GM21825 (cell line): ENCODE data around the gene PDCD1.
"Not testable (repeated sequence)": the region's sequence is repeated elsewhere in the genome, so short reads cannot be mapped to it uniquely, and the experiment has no call there.

Source experiments
- ATAC-seq: cut with Tn5 transposase; IDR thresholded peaks from one replicate; pipeline ENCODE4 v1.9.1; 2021; ENCODE audit warnings: mild to moderate bottlenecking, moderate library complexity; ENCODE audit not compliant: unreplicated experiment

PDCD1 gene

DNA sequence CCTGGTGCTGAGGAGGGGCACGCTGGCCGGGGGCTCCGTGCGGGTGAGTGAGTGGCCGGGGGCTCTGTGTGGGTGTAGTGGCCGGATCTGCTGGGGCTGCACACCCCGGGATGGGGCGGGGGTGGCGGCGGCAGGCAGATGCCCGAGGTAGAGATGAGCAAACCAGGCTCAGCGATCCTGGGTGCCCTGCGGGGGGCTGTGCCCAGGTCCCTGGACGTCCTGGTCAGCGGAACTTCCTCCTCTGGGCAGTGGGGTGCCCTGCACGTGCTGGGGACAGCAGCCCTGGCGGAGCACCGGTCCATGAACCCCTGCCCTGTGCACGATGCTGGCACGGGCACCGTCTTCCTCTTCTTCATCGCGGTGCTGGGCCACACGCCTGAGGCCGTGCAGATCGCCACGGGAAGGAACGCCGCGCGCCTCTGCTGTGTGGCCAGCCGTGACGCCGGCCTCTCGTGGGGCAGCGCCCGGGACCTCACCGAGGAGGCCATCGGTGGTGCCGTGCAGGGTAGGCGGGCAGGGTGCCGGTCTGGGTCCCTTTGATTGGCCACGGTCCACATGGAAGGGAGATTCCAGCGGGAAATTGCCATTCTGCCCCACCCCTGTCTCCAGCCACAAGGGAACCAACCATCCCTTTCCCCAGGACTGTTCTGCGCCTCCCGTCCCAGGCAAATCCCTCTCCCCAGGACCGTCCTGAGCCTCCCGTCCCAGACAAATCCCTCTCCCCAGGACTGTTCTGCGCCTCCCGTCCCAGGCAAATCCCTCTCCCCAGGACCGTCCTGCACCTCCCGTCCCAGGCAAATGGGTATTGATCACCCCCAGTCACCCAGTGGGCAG is 43.8 kb downstream of the PDCD1 start:
- ATAC-seq = no peak

DNA sequence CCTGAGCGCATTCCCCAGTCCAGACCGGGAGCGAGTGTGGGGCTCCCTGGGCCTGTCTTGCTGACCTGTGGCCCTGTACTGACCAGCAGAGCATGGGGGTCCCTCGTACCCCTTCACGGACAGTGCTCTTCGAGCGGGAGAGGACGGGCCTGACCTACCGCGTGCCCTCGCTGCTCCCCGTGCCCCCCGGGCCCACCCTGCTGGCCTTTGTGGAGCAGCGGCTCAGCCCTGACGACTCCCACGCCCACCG is 44.4 kb downstream of the PDCD1 start:
- no peak for ATAC-seq

DNA sequence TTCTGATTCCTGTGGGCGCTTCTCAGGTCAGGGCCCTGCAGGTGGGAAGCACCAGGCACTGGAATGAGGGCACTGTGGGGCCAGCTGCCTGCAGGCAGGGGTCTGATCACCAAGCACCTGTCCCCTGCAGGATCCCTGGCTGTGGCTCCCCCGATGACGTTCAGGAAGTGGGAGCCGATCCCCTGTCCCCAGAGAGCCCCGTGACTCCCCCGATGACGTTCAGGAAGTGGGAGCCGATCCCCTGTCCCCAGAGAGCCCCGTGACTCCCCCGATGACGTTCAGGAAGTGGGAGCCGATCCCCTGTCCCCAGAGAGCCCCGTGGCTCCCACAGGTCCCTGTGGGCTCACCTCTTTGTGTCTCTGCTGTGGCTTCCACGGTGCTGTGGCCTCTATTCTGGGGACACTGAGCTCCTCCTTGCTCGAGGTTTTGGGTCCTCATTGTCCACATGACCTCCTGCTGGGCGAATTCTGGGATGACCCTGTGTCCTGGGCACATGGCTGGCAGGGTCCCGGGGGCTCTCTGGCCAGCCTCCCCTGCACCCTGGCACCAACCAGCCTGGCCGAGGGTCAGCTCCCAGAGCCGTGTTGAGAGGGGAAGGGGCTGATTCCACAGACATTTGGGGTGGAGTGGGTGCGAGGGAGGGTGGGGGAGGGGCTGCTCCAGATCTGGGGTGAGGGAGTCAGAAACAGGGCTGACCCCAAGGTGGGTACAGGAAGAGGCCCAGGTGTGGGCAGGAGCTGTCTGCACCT is 44.9 kb downstream of the PDCD1 start:
- peak; percentile 27 for ATAC-seq

DNA sequence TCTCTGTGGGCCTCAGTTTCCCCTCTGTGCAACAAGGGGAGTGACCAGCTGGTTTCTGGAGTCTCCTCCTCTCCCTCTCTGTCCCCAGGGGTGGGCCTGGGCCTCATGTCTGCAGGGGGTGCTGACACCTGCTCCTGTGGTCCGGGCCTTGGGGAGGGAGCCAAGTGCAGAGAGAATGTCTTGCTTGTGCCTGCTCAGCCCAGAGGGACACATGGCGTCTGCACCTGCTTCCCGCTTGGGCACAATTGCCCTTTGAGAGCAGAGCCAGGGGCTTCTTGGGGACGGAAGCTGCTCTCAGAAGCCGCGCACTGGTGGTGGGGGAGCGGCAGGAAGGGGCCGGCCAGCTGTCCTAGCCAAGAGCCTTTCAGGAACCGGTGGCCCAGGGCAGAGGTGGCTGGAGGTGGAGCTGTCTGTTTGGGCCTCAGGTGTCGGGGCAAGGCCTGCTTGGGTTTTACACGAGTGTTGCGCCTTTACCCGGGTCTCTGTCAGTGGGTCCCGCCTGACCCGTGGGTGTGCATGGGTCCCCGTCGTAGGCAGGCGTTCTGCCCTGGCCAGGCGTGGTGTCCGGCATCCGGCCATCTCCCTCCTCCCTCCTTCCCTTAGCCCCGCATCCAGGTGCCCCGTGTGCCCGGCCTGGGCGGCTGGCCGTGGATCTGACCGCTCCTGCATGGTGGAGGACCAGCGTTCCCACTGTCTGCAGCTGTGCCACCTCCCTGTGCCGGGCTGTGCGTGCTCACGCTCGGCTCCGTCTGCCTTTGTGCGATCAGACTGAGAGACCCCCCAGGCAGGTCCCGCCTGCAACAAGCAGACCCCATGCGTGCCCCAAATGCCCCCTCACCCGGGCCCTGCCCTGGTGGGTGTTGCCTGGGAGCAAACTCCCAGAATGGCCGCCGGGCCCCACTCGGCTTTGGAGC is 45.7 kb downstream of the PDCD1 start:
- ATAC-seq = no peak

DNA sequence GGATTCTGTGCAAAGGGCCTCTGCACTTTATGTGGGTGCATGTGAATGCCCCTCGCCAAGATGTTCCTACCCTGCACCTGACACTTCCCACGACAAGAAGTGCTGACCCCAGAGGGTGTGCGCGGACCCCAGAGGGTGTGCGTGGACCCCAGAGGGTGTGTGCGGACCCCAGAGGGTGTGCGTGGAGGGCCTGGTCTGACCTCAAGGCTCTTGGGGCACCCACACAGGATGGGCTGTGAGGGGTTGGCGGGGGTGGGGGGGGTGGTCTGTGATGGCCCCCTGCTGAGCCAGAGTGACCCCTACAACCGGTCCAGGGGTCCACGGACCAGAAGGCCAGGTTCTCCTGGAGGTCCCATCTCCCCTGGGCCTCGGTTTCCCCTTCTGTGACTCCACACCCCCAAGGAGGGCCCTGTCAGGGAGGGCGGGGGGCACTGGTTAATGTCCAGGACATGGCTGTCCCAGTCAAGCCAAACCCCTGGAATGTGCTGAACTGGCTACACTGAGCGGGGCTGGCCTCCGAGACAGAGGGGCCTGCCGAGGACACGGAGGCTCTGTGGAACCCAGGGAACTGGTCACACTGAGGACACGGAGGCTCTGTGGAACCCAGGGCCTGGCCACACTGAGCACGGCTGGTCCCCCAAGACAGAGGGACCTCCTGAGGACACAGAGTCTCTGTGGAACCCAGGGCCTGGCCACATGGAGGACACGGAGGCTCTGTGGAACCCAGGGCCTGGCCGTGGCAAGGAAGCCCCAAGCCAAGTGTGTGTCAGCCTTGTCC is 46.6 kb downstream of the PDCD1 start:
- ATAC-seq = no peak

DNA sequence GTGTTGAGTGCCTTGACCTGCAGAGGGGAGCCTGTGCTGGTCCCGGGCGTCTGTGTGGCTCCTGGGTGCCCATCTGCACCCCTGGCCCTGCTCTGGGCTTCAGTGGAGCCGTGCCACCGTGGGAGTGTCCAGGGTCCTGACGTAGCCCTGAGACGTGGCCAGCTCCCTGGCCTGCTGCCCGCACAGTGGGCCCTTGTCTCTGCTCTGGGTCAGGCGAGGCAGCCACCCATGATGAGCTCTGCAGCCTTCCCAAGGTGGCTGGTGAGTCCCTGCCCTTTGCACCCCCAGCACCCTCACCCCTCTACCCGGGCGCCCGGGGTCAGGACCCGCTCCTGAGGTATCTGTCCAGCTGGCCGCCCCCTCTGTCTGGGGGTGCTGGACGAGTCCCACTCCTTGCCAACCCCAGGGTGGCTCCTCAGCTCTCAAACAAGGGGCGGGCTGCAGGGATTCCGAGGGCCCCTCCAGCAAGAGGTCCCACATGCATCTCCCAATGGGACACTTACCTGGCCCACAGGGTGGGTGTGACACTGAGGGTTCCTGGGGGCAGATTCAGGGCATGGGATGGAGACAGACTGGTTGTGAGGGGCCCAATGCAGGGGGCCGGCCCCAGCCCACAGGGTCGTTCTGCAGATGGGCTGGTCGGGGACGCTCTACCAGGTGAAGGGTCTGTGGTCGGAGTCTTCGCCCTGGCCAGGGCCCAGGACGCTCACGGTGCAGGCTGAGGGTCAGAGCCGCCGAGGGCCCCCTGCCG is 47.3 kb downstream of the PDCD1 start:
- no peak for ATAC-seq

DNA sequence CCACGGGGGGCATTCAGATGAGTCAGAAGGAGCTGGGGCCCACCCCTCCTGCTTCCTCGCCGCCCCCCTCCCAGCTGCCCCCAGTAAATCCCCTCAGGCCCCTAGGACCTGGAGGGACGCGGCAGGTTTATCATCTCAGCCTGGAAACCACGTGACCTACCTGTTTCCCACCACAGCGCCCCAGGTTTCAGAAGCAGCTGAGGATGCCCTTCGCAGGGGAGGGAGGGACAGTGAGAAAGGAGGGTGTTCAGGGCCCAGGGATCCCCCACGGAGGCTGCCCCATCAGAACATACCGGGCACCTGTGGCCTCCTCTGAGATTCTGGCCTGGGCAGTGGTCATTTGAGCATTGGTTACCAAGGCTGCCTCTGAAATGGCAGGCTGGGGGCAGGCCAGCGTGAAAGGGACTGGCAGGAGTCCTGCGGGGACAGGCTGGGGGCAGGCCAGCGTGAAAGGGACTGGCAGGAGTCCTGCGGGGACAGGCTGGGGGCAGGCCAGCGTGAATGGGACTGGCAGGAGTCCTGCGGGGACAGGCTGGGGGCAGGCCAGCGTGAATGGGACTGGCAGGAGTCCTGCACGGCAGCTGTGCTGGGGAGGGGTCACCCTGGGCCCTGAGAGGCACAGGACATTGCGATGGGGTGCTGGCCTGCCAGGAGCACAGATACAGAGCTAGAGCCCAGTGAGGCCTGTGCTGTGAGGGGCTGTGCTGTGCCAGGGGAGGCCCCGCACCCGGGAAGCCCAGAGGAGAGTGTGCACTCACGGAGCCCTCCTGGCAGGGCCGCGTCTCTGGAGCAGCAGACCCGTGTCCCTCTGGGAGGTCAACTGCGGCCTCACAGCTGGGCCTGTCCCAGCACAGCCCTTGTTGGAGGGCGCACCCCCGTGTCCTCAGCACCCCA is 48.1 kb downstream of the PDCD1 start:
- no peak for ATAC-seq

DNA sequence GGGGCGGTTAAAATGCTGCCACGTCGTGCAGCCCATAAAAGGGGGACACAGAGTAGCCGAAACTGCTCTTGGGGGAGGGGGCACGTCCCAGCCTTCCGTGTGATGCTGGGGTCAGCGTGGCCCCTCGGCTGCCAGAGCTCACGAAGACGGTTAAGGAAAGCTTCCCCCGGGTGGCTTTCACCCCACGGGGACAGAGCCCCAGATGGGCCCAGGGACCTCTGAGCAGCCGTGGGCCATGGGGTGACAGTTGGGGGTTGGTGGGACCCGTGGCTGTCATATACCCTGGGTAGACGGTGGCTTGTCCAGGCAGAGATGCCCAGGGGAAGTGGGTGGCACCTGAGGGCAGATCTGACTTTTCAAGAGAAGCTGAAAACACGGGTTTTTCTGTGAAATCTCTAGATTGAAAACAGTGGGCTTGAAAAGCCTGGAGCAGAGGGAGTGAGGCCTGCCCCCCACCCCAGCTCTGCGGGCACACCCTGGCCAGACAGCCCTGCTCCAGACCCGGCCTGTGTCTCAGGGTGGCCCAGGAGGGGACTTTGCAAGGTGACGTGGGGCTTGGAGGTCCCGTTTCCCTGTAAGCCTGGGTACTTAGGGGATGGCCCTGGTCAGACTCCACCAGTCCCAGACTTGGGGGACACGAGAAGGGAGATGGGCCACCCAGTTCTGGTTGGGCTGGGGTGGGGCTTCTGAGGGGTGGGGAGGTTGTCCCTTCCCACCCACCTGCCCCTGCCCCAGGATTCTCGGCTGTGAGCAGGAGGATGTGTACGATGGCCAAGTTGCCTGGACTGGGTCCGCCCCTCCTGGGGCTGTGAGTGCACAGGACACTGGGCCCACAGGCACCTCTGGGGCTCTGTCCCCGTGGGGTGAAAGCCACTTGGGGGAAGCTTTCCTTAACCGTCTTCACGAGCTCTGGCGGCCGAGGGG is 49.0 kb downstream of the PDCD1 start:
- no peak for ATAC-seq

DNA sequence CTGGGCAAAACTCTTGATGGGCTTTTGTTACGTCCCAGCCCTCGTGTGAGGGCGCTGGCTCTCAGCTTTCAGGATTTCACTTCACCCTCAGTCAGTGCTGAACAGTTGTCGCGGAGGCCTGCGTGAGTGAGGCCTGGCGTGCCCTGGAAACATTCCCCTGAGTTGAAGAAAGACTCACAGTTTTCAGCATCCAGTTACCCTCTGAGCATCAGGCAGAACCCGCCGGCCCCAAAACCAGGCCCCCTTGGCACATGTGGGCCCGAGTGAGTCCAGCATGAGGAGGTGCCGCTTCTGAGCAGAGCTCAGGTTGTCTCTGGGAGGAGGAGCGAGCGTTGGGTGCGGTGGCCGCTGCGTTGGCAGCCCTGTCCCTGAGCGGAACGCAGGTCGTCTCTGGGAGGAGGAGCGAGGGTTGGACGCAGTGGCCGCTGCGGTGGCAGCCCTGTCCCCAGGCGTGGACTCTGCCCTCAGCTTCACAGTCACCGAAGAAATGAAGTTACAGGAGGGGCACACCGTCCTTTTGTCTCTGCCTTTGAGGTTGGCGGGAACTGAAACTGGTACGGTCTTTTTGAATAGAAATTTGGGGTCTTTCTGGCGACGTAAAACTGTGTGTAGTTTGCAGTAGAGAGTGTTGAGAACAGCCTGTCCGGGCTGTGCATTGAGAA is 49.8 kb downstream of the PDCD1 start, which contains the start of gene NEU4:
Gene NEU4, plus strand, starts transcription at position 473 of the 662 bp plus-strand sequence. CDS start 5,292 bp downstream, outside the sequence.
- no peak for ATAC-seq

DNA sequence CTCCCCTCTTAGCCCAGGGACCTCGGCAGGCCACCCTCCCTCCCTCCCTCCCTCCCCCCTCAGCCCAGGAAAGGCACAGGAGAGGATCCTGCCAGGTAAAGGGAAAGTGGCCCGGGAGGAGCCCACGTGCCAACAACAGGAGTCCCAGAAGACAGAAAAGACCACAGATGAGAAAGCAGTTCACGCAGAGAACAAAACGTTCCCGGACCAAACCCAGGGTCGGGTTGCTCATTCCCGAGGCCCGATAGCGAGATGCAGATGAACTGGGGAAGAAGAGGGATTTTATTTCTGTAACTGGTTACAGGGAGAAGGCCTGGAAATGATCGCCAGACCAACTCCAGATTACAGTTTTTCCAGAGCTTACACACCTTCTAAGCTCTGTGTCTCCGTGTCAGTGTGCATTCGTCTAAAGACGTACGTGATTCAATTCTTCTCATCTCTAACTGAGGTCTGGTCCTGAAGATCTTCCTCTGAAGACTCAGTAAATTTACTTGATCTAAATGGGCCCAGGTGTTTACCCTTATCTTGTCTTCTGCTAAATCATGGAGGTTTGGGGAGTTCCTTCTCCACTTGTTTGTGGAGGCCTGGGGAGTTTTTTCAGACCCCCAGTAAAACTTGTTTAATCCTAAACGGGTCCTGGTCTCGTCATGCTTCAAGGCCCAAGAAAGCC is 50.5 kb downstream of the PDCD1 start:
- ATAC-seq = no peak

DNA sequence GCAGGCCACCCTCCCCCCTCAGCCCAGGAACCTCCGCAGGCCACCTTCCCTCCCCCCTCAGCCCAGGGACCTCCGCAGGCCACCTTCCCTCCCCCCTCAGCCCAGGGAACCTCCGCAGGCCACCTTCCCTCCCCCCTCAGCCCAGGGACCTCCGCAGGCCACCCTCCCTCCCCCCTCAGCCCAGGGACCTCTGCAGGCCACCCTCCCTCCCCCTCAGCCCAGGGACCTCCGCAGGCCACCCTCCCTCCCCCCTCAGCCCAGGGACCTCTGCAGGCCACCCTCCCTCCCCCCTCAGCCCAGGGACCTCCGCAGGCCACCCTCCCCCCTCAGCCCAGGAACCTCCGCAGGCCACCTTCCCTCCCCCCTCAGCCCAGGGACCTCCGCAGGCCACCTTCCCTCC is 52.5 kb downstream of the PDCD1 start:
- not testable (repeated sequence) for ATAC-seq

DNA sequence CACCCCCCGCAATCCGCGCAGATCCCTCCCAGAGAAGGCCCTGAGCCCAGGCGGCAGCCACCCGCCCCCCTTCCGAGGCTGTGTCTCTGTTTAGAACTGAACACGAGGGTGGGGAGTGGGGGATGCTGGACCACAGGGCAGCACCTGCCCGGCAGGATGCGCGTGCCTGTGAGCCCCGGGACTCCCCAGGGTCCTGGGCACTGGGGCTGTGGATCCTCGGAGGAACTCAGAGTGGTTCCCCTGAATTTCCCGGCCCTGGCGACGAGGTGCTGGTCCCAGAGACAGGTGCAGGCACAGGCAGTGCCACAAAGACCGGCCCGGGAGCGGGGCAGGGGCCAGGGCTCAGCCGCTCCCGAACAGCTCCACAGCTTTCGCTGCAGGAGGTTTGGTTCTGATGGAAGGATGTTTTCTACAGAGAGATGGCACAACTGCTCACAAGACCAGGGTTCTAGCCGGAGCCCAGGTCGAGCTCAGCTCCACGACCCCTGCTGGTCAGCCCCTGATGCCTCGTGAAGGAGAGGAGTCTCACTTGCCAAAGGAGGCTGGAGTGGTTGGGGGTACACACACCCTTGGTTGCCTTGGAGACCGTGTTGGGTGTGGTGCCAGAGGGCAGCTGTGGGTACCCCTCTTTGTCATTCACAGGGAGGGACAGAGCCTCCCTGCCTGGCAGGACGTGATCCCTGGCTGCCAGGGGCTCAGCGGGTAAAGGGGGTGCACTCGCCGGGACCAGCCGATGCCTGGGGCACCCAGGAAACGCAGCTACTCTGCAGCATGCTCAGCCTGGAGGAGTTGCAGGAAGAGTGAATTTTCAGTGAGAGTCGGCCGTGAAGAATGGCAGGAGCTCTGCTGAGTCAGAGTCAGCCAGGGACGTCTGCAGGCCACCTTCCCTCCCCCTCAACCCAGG is 54.1 kb downstream of the PDCD1 start:
- ATAC-seq = no peak

DNA sequence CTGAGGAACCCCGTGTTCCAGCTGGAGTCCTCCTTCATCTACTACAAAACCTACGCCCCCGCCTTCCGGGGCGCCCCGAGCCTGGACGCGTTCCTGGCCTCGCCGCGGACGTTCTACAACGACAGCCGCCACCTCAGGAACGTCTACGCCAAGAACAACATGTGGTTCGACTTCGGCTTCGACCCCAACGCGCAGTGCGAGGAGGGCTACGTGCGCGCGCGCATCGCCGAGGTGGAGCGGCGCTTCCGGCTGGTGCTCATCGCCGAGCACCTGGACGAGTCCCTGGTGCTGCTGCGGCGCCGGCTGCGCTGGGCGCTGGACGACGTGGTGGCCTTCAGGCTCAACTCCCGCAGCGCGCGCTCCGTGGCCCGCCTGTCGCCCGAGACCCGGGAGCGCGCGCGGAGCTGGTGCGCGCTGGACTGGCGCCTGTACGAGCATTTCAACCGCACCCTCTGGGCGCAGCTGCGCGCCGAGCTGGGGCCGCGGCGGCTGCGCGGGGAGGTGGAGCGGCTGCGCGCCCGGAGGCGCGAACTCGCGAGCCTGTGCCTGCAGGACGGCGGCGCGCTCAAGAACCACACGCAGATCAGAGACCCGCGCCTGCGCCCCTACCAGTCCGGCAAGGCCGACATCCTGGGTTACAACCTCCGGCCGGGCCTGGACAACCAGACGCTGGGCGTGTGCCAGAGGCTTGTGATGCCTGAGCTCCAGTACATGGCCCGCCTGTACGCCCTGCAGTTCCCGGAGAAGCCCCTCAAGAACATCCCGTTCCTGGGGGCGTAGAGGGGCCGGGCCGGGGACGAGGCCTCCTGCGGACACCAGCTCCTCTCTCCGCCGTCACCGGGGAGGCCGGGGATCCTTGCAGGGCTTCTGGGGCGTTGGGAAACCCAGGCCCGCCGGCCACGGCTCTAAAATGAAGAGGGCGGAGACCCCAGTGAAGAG is 55.0 kb downstream of the PDCD1 start:
- no peak for ATAC-seq

DNA sequence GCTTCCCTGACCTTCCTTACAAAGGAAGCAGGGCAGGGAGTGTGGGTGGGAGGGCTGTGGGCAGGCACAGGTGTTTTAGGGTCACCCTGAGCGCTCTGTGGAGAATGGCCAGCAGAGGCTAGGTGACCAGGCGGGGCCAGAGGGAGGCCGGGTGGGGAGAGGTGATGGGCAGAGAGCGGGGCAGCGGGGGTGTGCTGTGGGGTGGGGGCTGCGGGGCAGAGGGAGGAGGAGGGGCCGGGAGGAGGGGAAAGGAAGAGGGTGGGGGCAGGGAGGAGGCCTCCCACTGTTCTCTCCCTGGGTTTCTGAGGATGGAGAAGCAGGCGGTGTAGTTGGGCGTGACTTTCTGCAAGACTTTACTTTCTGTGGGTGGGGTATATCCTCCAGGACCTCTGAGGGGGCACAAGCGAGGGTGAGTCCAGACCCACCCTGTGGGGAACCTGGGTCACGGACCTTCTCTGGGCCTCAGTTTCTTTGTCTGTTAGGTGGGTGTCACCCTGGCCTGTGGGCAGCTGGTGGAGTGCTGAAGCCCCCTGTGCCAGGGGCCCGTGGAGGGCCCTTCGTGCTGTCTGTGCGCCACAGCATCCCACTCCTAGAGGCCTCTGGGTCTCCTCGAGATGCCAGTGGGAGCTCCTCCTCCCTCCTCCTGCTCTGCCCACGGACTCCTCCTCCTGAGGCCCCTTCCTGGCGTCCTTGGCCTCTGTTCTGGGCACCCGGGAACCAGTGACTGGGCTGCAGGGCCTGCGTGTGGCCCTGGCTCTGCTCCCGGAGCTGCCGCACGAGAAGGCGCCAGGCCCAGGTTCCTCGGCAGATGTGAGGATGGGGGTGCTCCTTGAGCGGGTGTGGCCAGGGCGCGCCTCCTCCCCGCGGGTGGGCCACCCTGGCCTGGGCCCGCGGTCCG is 56.0 kb downstream of the PDCD1 start:
- no peak for ATAC-seq
